OCI-LY3 (cell line): ENCODE measurements around the gene LEO1.
A peak's percentile ranks its signal among the peaks of the same experiment; 100 is the strongest.

Source experiments
- EZH2phosphoT487 ChIP-seq: fragments of 200-600 bp; shearing (Covaris generic); IDR thresholded peaks from 2 replicates; pipeline ENCODE4 v1.6.1; 2018; ENCODE audit warnings: antibody characterized with exemption, mixed run types, low read depth
- TF ChIP-seq, protein P1 (sequence below): fragments of 200-600, 300-600 bp; sonication (generic); IDR thresholded peaks from 2 replicates; pipeline ENCODE4 v1.5.1; 2014; ENCODE audit warnings: antibody characterized with exemption, low read length, low read depth

DNA sequence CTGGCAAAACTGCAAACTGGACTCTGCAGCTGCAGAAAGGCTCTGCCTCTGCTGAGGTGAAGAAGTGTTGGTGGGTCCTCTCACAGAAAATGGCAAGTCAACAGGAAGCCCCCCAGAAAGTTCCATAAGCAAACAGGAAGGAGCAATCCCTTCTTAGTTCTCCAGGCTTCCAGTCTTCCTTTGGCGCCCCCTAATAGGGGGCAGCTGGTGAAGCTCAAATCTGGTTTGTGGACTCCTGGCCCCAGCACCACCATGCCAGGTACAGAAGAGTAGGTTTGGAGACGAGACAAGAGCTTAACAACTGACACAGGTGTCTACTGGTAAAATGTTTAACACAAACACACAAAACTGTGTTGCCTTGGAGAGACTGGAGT is 35.5 kb downstream of the LEO1 start:
- TF ChIP-seq, protein P1, sequence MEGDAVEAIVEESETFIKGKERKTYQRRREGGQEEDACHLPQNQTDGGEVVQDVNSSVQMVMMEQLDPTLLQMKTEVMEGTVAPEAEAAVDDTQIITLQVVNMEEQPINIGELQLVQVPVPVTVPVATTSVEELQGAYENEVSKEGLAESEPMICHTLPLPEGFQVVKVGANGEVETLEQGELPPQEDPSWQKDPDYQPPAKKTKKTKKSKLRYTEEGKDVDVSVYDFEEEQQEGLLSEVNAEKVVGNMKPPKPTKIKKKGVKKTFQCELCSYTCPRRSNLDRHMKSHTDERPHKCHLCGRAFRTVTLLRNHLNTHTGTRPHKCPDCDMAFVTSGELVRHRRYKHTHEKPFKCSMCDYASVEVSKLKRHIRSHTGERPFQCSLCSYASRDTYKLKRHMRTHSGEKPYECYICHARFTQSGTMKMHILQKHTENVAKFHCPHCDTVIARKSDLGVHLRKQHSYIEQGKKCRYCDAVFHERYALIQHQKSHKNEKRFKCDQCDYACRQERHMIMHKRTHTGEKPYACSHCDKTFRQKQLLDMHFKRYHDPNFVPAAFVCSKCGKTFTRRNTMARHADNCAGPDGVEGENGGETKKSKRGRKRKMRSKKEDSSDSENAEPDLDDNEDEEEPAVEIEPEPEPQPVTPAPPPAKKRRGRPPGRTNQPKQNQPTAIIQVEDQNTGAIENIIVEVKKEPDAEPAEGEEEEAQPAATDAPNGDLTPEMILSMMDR = peak; percentile 14; the same call in 1 of the 2 replicates
- TF ChIP-seq EZH2phosphoT487 = no peak
